ENCODE measurements around the gene RP9. TPM values are rescaled to one million over a fixed set of nuclear protein-coding genes. Genes with fewer than 3 reads are reported as not detected.

The RP9 gene
- total and polyA plus RNA-seq, 9 of the 15 experiments (the other 6 are each of a cell fraction or from before 2014, with no cell fraction given), result 10.7 to 44.8 (median 33.4) TPM

DNA sequence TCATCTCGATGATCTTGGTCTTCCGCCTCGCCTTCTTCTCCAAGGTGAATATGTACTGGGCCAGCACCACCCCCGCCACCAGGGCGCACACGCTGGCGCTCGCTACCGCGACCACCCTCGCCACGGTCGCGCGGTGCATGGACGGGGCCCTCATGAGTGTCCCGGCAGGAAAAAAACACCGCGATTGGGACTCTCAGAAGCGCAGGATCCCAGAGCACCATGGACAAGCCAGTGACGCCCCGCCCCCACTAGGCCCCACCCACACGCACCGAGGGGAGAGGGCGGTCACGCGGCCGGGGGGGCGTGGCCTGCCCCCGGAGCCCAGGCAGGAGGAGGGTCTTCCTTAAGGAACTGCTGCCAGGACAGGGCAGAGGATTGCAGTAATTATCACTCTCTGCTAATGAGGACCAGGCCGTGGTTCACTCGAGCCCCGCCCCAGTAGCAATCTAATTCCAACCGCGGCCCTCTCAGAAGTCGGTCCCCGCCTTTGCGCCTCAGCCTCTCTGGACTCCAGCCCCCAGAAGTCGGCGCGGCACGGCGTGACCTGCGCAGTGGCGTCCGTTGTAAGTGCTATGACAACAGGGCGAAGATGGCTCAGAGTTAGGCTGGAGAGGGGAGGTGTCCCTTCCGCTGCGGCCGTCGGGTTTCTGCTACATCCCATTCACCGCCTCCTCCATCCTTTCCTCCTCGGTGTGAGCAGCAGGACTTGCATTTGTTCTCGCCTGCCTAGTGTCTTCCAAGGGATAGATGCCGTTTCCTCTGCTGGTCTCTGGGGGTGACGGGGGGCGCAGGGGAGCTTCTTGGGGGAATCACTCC, 20.0 kb upstream of the RP9 start, which contains the start of gene BBS9 (continued):
- no peak for TF ChIP-seq SRSF1 (IDR thresholded peaks at IDR 0.05; ENCODE audit: low read depth, low read length)
- no peak for TF ChIP-seq POLR3A (IDR thresholded peaks at IDR 0.05; ENCODE audit: borderline replicate concordance, extremely low read depth, insufficient read depth, insufficient read length)
- TF ChIP-seq FOXK1 (CRISPR knock-in tag; IDR thresholded peaks at IDR 0.05; ENCODE audit: borderline replicate concordance), result no peak; the same call in 1 of the 2 replicates
- peak; percentile 49 for TF ChIP-seq TAF1 (IDR thresholded peaks at IDR 0.05; ENCODE audit: control insufficient read depth, extremely low read depth, insufficient read depth, low read length, severe bottlenecking)
- TF ChIP-seq CREBBP (IDR thresholded peaks at IDR 0.05; ENCODE audit: low read depth, low read length), result no peak
- no peak for TF ChIP-seq ZZZ3 (IDR thresholded peaks at IDR 0.05)
- no peak for TF ChIP-seq GATA2 (CRISPR knock-in tag; IDR thresholded peaks at IDR 0.05)
- TF ChIP-seq ZNF696 (CRISPR knock-in tag; conservative IDR thresholded peaks at IDR 0.05), result no peak
- peak; percentile 82 for TF ChIP-seq PHF8 (IDR thresholded peaks at IDR 0.05; ENCODE audit: borderline replicate concordance, low read length)
- no peak for TF ChIP-seq YBX1 (IDR thresholded peaks at IDR 0.05)
- no peak for TF ChIP-seq ZBTB8A (IDR thresholded peaks at IDR 0.05; ENCODE audit: partially characterized antibody)
- peak; percentile 70 for TF ChIP-seq ATF7 (IDR thresholded peaks at IDR 0.05)
- TF ChIP-seq ZNF121 (CRISPR knock-in tag; conservative IDR thresholded peaks at IDR 0.05), result no peak
- TF ChIP-seq, protein P1, sequence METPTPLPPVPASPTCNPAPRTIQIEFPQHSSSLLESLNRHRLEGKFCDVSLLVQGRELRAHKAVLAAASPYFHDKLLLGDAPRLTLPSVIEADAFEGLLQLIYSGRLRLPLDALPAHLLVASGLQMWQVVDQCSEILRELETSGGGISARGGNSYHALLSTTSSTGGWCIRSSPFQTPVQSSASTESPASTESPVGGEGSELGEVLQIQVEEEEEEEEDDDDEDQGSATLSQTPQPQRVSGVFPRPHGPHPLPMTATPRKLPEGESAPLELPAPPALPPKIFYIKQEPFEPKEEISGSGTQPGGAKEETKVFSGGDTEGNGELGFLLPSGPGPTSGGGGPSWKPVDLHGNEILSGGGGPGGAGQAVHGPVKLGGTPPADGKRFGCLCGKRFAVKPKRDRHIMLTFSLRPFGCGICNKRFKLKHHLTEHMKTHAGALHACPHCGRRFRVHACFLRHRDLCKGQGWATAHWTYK (CRISPR knock-in tag; IDR thresholded peaks at IDR 0.05), result no peak
- TF ChIP-seq FOXK2 (conservative IDR thresholded peaks at IDR 0.05 in 1 of 2, IDR thresholded peaks at IDR 0.05 in 1 of 2; ENCODE audit: low read depth in 2 of 2), result peak; percentile 87 to 91
- TF ChIP-seq MITF (IDR thresholded peaks at IDR 0.05), result peak; percentile 91
- peak; percentile 42 for TF ChIP-seq CCNT2 (IDR thresholded peaks at IDR 0.05; ENCODE audit: borderline replicate concordance, extremely low read depth, insufficient read length, low read depth, low read length)
- TF ChIP-seq, protein P2, sequence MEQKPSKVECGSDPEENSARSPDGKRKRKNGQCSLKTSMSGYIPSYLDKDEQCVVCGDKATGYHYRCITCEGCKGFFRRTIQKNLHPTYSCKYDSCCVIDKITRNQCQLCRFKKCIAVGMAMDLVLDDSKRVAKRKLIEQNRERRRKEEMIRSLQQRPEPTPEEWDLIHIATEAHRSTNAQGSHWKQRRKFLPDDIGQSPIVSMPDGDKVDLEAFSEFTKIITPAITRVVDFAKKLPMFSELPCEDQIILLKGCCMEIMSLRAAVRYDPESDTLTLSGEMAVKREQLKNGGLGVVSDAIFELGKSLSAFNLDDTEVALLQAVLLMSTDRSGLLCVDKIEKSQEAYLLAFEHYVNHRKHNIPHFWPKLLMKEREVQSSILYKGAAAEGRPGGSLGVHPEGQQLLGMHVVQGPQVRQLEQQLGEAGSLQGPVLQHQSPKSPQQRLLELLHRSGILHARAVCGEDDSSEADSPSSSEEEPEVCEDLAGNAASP (IDR thresholded peaks at IDR 0.05), result no peak
- TF ChIP-seq BRF2 (IDR thresholded peaks at IDR 0.05; ENCODE audit: borderline replicate concordance, insufficient read depth, insufficient read length), result no peak
- TF ChIP-seq GTF2F1 (IDR thresholded peaks at IDR 0.05; ENCODE audit: low read depth, low read length), result 0 out of 2 replicates have a peak, but pooled peaks have one; percentile 25
- TF ChIP-seq CHD2 (IDR thresholded peaks at IDR 0.05; ENCODE audit: low read depth, low read length), result no peak
- no peak for TF ChIP-seq ZNF217 (CRISPR knock-in tag; IDR thresholded peaks at IDR 0.05)
- no peak; the same call in 1 of the 2 replicates for TF ChIP-seq HDAC2 (IDR thresholded peaks at IDR 0.05)
- TF ChIP-seq EGR1 (conservative IDR thresholded peaks at IDR 0.05), result peak; percentile 68
